Activated CD8-positive, alpha-beta memory T cell treated with anti-CD3 and anti-CD28 coated beads for 36 hours (primary cell): Measurements from ENCODE around the gene YKT6. TPM values are rescaled to one million over a fixed set of nuclear protein-coding genes. Genes with fewer than 3 reads are reported as not detected.
"Not testable (repeated sequence)": the region's sequence is repeated elsewhere in the genome, so short reads cannot be mapped to it uniquely, and the experiment has no call there.

Experiments used
- CTCF ChIA-PET: fragments of 350-600 bp; sonication (Branson Sonifier 250); formaldehyde crosslinking; loops from one replicate; lab custom pipeline; 2021; ENCODE audit warnings: antibody characterized with exemption; lab: Charles Lee
- POLR2A ChIA-PET: fragments of 350-600 bp; sonication (Branson Sonifier 250); formaldehyde crosslinking; loops from one replicate; lab custom pipeline; 2021; ENCODE audit warnings: antibody characterized with exemption; lab: Charles Lee
- total RNA-seq, 2 experiments: library from RNA; stranded (reverse); gene quantifications; one replicate each; pipeline ENCODE4 v1.2.3, GENCODE V29; 2021

The YKT6 gene
- total RNA-seq, 2 experiments from 2014 or later: 81.0 to 83.9 TPM

DNA sequence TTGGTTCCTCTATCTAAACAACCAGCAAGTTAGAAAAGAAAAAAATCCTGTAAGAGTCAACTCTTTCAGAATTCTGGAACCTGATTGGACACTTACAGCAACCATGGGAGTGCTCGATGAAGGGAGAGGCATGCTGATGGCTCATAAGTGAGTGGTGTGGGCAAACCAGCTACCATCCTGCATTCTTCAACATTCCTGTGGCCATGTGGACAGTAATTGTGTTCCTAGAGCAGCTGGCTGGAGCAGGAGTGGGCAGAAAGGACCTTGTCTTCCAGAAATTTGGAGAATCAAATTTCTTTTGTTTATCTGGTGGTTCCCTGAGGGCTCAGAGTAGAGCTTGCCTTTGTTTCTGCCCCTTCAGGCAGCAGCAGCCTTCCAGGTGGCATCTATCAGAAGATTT is 37.2 kb upstream of the YKT6 start:
- CTCF ChIA-PET: interaction anchor here (0.8 kb wide), 1 partner anchor 9 kb away, joined by 3 read pairs; no protein-coding TSS in a partner anchor
- POLR2A ChIA-PET: no interaction called here

DNA sequence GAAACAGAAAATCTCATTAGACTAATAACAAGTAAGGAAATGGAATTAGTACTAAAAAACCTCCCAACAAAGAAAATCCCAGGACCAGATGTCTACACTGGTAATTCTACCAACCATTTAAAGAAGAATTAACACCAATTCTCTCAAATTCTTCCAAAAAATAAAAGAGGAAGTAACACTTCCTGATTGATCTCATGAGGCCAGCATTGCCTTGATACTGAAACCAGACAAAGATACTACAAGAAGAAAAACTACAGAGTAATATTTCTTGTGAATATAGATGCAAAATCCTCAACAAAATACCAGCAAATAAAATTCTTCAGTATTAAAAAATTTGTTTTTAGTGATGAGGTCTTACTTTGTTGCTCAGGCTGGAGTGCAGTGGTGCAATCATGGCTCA is 32.9 kb upstream of the YKT6 start:
- POLR2A ChIA-PET: no interaction called here

GRCh38 chr7:44171901-44172300 is 28.9 kb upstream of the YKT6 start:
- POLR2A ChIA-PET: not testable (repeated sequence)
- CTCF ChIA-PET: interaction anchor here (1.1 kb wide), 1 partner anchor 363 kb away, joined by 3 read pairs; no protein-coding TSS in a partner anchor

More for the DNA sequence above, 32.9 kb upstream of the YKT6 start:
- CTCF ChIA-PET: no interaction called here

DNA sequence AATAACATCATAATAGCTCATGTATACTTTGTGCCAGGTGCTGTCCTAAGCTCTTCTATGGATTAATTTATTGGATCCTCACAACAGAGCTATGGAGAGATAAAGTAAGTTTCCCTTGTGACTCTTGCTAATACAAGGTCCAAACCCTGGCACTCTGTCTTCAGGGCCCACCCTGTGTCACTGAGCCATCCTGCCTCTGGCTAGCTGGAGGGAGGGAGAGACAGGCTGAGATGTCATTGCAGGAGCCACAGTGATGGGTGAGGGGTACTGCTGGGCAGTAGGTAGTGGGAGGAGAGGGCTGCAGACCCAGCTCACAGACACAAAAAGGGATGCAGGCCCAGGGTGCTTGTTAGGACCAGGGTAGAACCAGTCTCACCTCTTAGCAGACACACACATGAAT is 28.4 kb upstream of the YKT6 start:
- CTCF ChIA-PET: interaction anchor here (0.5 to 1.1 kb wide), 2 partner anchors 124 to 362 kb away, joined by 3 to 4 read pairs; no protein-coding TSS in a partner anchor
- POLR2A ChIA-PET: no interaction called here

DNA sequence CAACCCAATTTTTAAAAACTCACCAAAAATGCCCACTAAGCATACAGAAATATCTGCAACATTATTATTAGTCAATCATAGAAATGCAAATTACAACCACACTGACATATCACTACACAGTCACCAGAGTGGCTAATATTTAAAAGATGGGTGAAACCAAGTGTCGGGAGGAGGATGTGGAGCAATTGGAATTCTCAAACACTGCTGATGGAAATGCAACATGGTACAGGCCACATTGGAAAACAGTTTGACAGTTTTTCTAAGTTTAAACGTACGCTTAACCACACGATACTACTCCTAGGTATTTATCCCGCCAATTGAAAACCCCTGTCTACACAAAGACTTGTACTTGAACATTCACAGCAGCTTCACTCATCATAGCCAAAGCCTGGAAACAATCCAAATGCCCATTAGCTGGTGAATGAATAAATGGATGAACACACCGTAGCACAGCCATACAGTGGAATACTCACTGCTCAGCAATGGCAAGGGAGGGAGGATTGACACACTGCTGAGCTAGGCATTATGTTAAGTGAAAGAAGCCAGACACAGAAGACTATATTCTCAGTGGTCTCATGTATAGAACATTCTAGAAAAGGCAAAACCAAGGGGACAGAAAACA is 27.9 kb upstream of the YKT6 start:
- ChIA-PET CTCF (interaction anchor here (0.5 kb wide), 1 partner anchor 125 kb away, joined by 4 read pairs; no protein-coding TSS in a partner anchor), POLR2A (no interaction called here)

GRCh38 chr7:44173911-44174693 is 26.7 kb upstream of the YKT6 start:
- CTCF ChIA-PET: no interaction called here
- POLR2A ChIA-PET: no interaction called here

- CTCF ChIA-PET: interaction anchor here (0.6 kb wide), 1 partner anchor 300 kb away, joined by 3 read pairs; no protein-coding TSS in a partner anchor
These were observed 26.2 kb upstream of the YKT6 start for GRCh38 chr7:44174694-44174948.

GRCh38 chr7:44175730-44176129 is 25.0 kb upstream of the YKT6 start:
- ChIA-PET POLR2A (no interaction called here), CTCF (no interaction called here)

More at GRCh38 chr7:44174694-44174948, 26.2 kb upstream of the YKT6 start:
- POLR2A ChIA-PET: not testable (repeated sequence)

DNA sequence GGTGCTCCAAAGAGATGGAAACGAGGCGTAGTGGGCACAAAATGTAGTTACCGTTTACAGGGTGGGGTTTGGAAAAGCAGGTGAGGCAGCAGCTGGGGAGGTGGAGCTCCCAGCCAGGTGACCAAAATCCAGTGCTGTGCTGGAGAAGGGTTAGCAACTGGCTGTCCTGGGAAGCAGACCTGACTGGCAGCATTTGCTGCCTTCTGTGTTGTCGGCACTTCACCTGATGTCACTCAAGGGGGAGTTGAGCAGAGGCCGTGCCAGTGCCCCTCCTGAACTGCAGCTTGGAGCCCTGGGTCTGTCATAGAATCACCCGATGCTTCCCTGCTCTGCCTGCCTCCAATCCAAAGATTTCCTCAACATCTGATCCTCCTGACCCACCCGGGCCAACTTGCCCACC is 24.3 kb upstream of the YKT6 start:
- CTCF ChIA-PET: no interaction called here
- POLR2A ChIA-PET: no interaction called here

DNA sequence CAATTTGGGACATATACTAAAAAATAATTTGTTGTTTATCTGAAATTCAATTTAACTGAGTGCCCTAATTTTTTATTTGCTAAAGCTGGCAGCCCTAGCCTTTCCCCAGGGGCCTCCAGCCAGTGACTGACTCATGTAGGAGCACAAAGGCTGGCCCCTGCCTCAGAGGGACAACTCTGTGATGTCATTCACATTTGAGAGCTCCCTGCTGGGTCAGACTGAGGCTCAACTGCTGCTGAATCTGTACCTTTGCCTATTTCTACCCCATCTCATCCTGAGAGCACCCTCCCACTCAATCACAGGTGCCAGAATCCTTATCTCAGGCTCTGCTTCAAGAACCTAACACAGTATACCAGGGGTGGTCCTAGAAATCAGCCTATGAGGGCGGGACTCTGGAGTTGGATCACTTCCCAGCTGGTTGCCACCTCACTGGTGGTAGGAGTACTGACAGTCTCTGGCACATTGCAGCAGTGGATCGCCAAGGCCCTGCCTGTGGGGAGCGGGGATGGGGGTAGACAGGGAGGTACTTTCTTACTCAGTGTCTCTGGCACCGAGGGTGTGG is 23.1 kb upstream of the YKT6 start:
- CTCF ChIA-PET: no interaction called here

GRCh38 chr7:44180631-44181030 is 20.1 kb upstream of the YKT6 start:
- POLR2A ChIA-PET: no interaction called here
- CTCF ChIA-PET: no interaction called here

More for the DNA sequence above, 23.1 kb upstream of the YKT6 start:
- POLR2A ChIA-PET: no interaction called here

GRCh38 chr7:44182827-44183226 is 18.0 kb upstream of the YKT6 start:
- POLR2A ChIA-PET: no interaction called here

GRCh38 chr7:44183386-44183785 is 17.4 kb upstream of the YKT6 start:
- ChIA-PET CTCF (no interaction called here), POLR2A (no interaction called here)

More at GRCh38 chr7:44182827-44183226, 18.0 kb upstream of the YKT6 start:
- CTCF ChIA-PET: no interaction called here

GRCh38 chr7:44184206-44184872 is 16.4 kb upstream of the YKT6 start:
- POLR2A ChIA-PET: no interaction called here
- CTCF ChIA-PET: no interaction called here

DNA sequence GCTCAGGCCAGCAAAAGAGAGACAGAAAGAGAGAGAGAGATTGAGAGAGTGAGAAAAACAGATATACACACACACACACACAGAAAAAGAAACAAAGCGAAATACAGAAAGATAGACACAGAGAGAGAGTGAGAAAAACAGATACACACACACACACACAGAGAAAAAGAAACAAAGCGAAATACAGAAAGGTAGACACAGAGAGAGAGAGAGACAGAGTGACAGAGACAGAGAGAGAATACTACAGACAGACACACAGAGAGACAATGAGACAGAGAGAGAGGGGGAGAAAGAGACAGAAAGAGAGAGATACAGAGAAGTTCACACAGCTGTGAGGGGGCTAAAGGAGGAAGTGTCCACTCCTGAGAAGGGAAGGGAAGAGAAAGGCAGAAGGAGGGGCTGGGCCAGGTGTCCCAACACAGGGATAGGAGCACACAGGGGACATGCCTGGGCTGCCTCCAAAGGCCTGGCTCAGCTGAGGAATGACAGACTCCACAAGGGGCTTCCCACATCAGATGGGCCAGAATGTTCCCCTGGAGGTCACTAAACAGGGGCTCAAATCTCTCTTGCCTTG is 15.8 kb upstream of the YKT6 start:
- ChIA-PET CTCF (no interaction called here), POLR2A (no interaction called here)

DNA sequence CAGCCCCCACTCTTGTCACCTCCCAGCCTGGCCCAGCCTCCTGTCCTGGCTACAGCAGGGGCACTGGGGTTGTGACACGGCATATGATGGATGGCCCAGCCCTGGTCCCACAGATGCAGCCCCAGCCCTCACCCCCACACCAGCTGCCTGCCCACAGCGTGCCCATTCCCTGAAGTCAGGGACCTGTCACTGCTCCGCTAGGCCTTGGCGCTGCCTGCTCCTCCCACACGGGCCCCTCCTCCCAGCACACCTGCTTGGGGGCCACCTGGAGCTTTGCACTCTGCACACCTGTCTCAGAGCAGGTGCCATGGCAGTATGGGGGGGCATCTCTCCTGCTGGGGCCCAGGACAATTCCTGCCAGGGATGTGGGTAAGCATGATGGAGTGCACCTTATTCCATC is 15.0 kb upstream of the YKT6 start:
- CTCF ChIA-PET: no interaction called here
- POLR2A ChIA-PET: no interaction called here

DNA sequence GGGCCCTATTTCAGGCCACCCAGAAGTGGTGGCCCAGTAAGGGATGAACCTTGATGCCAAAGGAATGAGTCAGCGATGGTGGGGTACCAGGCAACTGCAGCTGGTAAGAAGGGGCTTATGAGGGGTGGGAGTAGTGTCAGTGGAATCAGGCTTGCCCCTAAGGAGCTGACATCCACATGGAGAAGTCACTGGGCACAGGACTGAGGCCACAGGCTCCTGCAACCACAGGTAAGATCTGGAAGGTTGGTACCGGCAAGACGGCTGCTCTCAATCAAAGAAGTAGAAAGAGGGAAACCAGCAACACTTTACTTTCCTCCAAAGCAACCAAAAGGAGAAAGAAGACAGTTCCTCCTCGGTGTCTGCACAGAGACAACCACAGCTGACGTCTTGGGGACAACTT is 14.0 kb upstream of the YKT6 start:
- CTCF ChIA-PET: no interaction called here
- POLR2A ChIA-PET: no interaction called here

DNA sequence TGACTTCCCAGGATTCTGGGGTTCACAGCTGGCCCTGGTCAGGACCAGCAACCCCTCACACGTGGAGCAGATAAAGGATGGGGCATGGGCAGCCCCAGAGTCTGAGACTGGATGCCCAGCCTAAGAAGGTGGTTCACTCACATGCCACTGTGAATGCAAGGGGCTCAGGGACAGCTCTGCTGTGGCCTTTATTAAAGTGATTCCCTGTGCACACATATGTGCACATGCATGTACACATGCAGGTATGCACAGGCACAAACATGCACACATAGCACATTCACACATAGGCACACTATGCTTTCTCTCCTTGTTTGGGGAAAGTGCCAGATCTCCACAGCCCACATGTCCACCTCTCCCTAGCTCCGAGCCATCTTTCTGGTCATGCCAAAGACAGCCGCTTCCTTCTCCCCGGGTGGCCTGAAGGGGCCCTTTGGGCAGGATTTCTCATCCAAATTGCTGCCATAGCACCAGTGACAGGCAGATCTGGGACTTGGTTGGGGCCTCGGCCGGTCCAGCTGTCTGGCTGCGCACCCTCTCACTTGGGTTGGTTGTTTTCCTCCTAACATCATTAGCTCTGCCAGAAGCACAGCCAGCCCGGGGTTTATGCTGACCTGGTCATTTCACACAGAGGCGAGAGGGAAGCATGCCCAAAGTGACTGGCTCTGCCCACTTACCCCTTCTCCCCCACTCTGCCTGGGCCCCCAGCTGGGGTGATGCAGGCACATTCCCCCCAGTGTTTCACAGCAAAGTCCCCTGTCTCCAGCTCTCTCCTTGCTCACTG is 13.0 kb upstream of the YKT6 start:
- CTCF ChIA-PET: no interaction called here
- POLR2A ChIA-PET: no interaction called here
